ENCODE results near the gene SDC3.

The SDC3 gene

GRCh38 chr1:30903343-30904034, 5.1 kb downstream of the SDC3 start:
- DNase-seq: no peak

DNA sequence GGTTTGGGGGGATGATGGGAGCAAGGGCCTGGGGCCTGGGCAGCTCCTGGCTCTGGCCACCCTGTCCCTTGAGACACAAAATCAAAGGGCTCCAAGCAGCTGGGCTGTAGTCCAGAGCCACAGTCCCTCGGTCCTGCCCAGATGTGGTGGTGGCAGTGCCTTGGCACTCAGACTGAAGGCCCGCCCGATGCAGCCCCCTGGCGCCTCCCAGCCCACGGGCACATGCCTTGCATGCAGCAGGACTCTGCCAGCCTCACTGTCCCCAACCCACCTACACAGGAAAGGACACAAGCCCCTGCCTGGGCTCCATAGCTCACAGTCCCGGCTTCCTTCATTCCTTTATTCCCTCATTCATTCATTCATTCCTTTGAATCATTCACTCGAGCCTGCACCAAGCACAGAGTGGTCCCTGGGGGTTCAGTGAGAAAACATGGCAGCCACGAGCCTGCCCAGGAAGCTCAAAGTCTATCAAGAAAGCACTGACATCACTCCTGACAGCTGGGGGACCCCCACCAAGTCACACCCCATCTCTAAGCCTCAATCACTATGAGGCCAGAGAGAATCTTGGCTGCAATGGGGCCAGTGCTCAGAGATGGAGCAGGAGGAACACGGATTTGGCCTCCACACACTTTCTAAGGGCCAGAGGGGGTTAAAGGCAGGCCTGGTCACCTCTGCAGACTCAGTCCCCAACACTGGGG, 5.8 kb downstream of the SDC3 start:
- DNase-seq: no peak

GRCh38 chr1:30901798-30902581, 6.6 kb downstream of the SDC3 start:
- no peak for DNase-seq

DNA sequence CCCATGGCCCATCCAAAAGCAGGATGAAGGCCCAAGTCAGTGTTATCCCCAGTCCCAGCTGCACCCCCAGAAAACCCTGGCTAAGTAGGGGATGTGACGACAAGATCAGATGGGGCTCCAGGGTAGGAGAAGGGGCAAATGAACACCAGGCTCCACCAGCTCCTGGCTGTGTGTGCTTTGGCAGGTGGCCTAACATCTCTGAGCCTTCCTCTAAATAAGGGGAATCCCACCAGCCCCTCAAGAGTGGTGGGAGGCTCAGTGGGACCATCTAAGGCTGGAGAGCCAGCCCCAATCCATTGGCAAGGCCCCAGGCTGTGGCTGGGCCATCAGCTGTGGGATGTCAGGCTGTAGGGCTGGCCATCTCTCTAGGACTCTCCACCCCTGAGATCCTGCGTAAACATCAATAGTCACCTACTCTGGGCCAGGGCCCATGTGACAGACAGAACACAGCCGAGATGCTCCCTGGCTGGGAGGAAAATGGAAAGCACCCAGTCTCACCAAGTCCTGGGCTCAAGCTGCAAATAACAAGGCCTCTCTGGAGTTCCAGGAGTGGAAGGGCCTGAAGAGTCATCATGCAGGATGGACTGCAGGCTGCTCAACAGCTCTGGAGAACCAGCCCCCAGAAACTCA, 7.5 kb downstream of the SDC3 start:
- DNase-seq: no peak

GRCh38 chr1:30900486-30900885, 8.1 kb downstream of the SDC3 start:
- no peak for DNase-seq

DNA sequence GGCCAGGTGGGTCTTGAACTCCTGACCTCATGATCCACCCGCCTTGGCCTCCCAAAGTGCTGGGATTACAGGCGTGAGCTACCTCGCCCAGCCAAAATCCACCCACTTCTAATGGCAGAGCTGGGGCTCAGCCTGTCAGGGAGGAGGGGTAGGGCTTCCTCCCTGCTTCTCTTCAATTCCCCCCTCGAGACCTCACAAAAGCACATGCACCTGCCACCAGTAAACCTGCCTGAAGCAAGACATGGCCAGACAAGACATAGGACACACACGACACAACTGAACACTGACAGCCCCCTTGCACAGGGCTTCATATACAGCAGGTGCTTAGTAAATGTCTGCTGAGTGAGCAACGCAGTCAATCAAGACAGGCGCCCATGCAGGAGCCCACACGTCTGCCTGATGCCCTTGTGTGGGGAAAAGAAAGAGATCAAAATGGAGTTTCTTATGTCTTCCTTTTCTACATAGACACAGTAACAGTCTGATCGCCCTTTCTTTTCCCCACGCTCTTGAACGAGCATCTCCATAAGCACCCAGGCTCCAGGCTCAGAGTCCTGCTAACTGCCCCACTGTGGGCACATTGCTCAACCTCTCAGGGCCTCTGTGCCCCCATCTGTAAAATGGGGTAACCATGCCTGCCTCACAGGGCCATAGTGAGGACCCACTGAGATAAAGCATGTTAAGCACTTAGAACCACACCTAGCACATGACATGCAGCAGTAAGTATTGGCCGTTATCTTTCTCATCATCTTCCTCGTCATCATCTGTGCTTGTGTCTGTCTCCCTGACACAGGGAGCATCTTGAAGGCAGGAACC, 8.8 kb downstream of the SDC3 start:
- DNase-seq: no peak

DNA sequence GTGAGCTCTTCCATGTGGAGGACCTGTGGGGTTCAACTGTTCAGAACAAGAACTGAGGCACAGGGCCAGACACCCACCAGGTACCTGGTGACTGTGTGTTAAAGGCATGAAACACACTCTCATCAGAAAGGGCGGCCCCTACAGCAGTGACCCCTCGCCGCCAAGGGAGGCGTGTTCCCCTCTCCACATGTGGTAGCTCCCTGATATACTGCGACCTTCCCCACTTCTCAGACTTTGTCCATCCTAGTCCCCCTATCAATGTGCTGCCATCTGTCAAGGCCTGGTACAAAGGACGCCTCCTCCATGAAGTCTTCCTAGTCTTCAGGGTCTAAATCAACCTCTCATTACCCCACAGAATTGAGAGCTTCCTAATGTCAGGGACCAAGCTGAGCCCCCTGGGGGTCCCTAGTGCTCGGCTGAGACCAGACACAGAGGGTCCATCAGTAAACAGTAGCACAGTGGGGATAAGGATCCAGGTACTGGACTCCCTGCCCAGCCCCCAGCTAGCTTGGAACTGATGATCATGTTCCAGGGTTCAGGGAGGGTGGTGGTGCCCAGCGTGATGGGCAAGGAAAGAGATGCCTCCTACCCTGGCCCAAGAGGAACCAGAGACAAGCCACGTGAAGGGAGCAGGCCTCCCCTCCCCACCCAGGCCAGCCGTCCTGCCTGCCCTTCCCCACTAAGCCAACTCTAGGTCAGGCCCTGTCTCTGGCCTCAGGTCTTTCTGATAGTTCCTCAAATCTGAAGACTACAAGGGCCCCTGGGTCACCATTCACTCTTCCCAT, 10.3 kb downstream of the SDC3 start:
- DNase-seq: no peak

- no peak for DNase-seq
These were observed 11.7 kb downstream of the SDC3 start for GRCh38 chr1:30896905-30897304.

- DNase-seq: no peak
These were observed 12.5 kb downstream of the SDC3 start for GRCh38 chr1:30895944-30896660.

- DNase-seq: no peak
These were observed 13.1 kb downstream of the SDC3 start for GRCh38 chr1:30895382-30895943.

DNA sequence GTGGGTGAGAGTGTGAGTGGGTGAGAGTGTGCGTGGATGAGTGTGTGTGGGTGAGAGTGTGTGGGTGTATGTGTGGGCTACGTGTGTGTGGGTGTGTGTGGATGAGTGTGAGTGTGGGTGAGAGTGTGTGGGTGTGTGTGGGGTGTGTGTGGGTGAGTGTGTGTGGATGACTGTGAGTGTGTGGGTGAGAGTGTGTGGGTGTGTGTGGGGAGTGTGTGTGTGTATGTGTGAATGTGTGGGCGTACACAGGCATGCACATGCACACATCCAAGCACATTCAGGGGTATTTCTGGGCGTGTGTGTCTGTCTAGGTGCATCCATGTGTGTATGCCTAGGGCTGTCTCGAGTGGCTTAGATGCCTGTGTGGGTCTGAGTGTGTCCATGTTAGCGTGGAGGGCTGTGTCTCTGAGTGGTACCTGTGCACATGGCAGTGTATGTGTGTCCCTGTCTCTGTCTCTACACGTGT, 14.0 kb downstream of the SDC3 start:
- no peak for DNase-seq

GRCh38 chr1:30893776-30894507, 14.6 kb downstream of the SDC3 start:
- DNase-seq: no peak

GRCh38 chr1:30892671-30893073, 15.9 kb downstream of the SDC3 start:
- DNase-seq: no peak

DNA sequence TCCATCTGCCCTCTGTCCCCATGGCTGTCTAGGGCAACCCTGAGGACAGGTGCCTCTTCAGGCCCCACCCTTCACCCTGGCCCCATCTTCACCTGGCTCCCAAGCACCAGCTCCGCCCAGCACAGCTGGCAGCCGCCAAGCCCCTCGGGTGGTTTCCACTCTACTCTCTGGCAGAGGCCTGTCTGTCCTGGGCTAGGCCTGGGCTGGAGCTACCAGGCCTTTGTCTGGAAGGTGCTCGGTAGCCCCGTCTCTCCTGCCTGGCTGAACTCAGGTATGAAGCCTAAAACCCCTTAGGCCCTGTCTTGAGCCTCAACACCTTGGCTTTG, 17.4 kb downstream of the SDC3 start:
- no peak for DNase-seq

- no peak for DNase-seq
These were observed 17.9 kb downstream of the SDC3 start for GRCh38 chr1:30890502-30891226.

GRCh38 chr1:30889511-30889910, 19.0 kb downstream of the SDC3 start:
- DNase-seq: no peak

DNA sequence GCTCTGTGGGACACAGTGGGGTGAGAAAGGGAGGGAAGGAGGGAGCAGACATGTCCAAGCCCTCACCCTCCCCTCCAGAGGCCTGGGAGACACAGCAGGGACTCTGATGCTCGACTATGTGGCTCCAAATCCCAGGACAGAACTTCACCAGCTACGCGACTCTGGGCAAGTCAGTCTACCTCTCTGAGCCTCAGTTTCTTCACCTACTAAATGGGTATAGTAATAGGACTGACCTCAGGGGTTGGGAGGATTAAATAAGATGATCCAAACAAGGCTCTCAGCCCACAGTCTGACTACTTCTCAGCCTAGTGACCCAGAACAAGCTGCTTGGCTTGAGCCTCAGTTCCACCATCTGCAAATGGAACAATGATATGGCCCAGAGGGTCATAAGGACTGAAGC, 19.6 kb downstream of the SDC3 start:
- DNase-seq: no peak

DNA sequence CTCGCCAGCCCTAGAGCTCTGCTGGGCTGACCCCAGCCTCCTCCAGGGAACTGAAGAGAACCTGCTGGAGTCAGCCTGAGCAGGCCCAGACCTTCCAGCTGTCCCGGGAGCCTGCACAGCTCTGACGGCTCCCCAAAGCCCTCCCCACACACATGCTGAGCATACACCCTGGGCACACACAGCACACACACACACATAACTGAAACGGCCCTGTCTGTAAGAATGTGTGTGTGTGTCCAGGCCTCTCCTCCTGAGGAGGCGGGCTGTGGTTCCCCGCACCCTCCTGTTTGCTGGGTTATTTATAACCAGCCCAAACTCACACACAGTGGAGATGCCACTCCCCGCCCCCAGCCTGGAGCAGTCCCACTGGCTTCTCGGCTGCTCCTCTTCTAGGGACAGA, 20.2 kb downstream of the SDC3 start:
- DNase-seq: no peak
